NCI-H1417 treated with DMSO at 0.1 percent for 48 hours (cell line): ENCODE measurements around the gene NKTR.
"Not testable (repeated sequence)": the region's sequence is repeated elsewhere in the genome, so short reads cannot be mapped to it uniquely, and the experiment has no call there.

Source experiments
- DNase-seq: peaks from one replicate; lab custom pipeline; 2025; lab: John Stamatoyannopoulos, UW

Gene NKTR

GRCh38 chr3:42600111-42600957 is at the start of gene NKTR:
TSS of gene NKTR (plus strand) at chr3:42600686. CDS start at chr3:42601007, 321 bp downstream.
- DNase-seq, result peak; percentile 91

- DNase-seq, result no peak
Measured at GRCh38 chr3:42552830-42553229, 47.7 kb upstream of the NKTR start.

- DNase-seq, result no peak
Measured at GRCh38 chr3:42556089-42556632, 44.3 kb upstream of the NKTR start.

- not testable (repeated sequence) for DNase-seq
Measured at GRCh38 chr3:42556817-42557216, 43.7 kb upstream of the NKTR start.

GRCh38 chr3:42557854-42558253 is 42.6 kb upstream of the NKTR start:
- no peak for DNase-seq

GRCh38 chr3:42562047-42562907 is 38.2 kb upstream of the NKTR start:
- no peak for DNase-seq

GRCh38 chr3:42569593-42570142 is 30.8 kb upstream of the NKTR start:
- no peak for DNase-seq

GRCh38 chr3:42572278-42572677 is 28.2 kb upstream of the NKTR start:
- no peak for DNase-seq

- no peak for DNase-seq
Measured at GRCh38 chr3:42575137-42575741, 25.2 kb upstream of the NKTR start.

- no peak for DNase-seq
Measured at GRCh38 chr3:42578054-42578453, 22.4 kb upstream of the NKTR start.

- DNase-seq, result not testable (repeated sequence)
Measured at GRCh38 chr3:42579346-42579745, 21.1 kb upstream of the NKTR start.

- no peak for DNase-seq
Measured at GRCh38 chr3:42581400-42581708, 19.1 kb upstream of the NKTR start.

- peak; percentile 67 for DNase-seq
Measured at GRCh38 chr3:42581709-42582473, 18.6 kb upstream of the NKTR start, which contains the start of gene SEC22C. TSS of gene SEC22C (minus strand) at chr3:42581967. CDS start at chr3:42569046, 12,921 bp downstream.

- DNase-seq, result peak; percentile 67
Measured at GRCh38 chr3:42582474-42583070, 17.9 kb upstream of the NKTR start.

GRCh38 chr3:42588625-42589024 is 11.9 kb upstream of the NKTR start:
- no peak for DNase-seq

- no peak for DNase-seq
Measured at GRCh38 chr3:42589382-42590109, 10.9 kb upstream of the NKTR start.

- no peak for DNase-seq
Measured at GRCh38 chr3:42590989-42591756, 9.3 kb upstream of the NKTR start.

- DNase-seq, result no peak
Measured at GRCh38 chr3:42591811-42592210, 8.7 kb upstream of the NKTR start.

- DNase-seq, result no peak
Measured at GRCh38 chr3:42593635-42594034, 6.9 kb upstream of the NKTR start.
